ENCODE data around the gene EIF4B. TPM values are rescaled to one million over a fixed set of nuclear protein-coding genes. Genes with fewer than 3 reads are reported as not detected.
A peak's percentile ranks its signal among the peaks of the same experiment; 100 is the strongest.

The EIF4B gene
- total and polyA plus RNA-seq, 2 of the 13 experiments (the other 11 are each of a cell fraction or from before 2014, with no cell fraction given), result 416 to 548 TPM

- TF ChIP-seq RAD51 (IDR thresholded peaks at IDR 0.05; ENCODE audit: borderline replicate concordance), result no peak
- TF ChIP-seq NR1H2 (CRISPR knock-in tag; IDR thresholded peaks at IDR 0.05; ENCODE audit: borderline replicate concordance, low read depth), result no peak
- TF ChIP-seq ZMYM3 (CRISPR knock-in tag; IDR thresholded peaks at IDR 0.05), result peak; percentile 52; the same call in 1 of the 2 replicates
- no peak for TF ChIP-seq CERS6 (CRISPR knock-in tag; IDR thresholded peaks at IDR 0.05)
- TF ChIP-seq RBM22 (optimal IDR thresholded peaks at IDR 0.05; ENCODE audit: low read length), result no peak
- peak in 1 of 2 experiments; percentile 80; a peak in 2 of 4 replicates for TF ChIP-seq EP300 (IDR thresholded peaks at IDR 0.05; ENCODE audit: low read depth in 2 of 2, low read length in 2 of 2)
- peak; percentile 69 for TF ChIP-seq EP300 (CRISPR knock-in tag; IDR thresholded peaks at IDR 0.05; ENCODE audit: borderline replicate concordance)
- no peak for TF ChIP-seq PRDM15 (CRISPR knock-in tag; IDR thresholded peaks at IDR 0.05)
- TF ChIP-seq ZNF354B (CRISPR knock-in tag; IDR thresholded peaks at IDR 0.05), result no peak
- no peak for TF ChIP-seq PBX2 (CRISPR knock-in tag; IDR thresholded peaks at IDR 0.05)
- TF ChIP-seq ZFX (CRISPR knock-in tag; IDR thresholded peaks at IDR 0.05; ENCODE audit: low read depth), result 0 out of 2 replicates have a peak, but pooled peaks have one; percentile 30
- no peak for TF ChIP-seq ZSCAN22 (CRISPR knock-in tag; IDR thresholded peaks at IDR 0.05)
- TF ChIP-seq ZNF274 (CRISPR knock-in tag; IDR thresholded peaks at IDR 0.05), result no peak
- no peak for TF ChIP-seq CREBL2 (CRISPR knock-in tag; IDR thresholded peaks at IDR 0.05; ENCODE audit: borderline replicate concordance)
- no peak for TF ChIP-seq ZBTB2 (CRISPR knock-in tag; IDR thresholded peaks at IDR 0.05; ENCODE audit: low read depth)
- TF ChIP-seq ZNF280D (CRISPR knock-in tag; IDR thresholded peaks at IDR 0.05), result peak; percentile 24; the same call in 1 of the 2 replicates
- TF ChIP-seq ZNF766 (CRISPR knock-in tag; IDR thresholded peaks at IDR 0.05; ENCODE audit: borderline replicate concordance), result no peak
- peak; percentile 51; the same call in 1 of the 2 replicates for TF ChIP-seq ISL2 (CRISPR knock-in tag; IDR thresholded peaks at IDR 0.05)
- no peak for TF ChIP-seq FLYWCH1 (CRISPR knock-in tag; IDR thresholded peaks at IDR 0.05)
Measured at GRCh38 chr12:53061404-53062010, 55.3 kb downstream of the EIF4B start (continued).
